Epithelial cell of proximal tubule (primary cell): Measurements from ENCODE around the gene UBE3D. TPM values are rescaled to one million over a fixed set of nuclear protein-coding genes. Genes with fewer than 3 reads are reported as not detected.
"Not testable (repeated sequence)": the region's sequence is repeated elsewhere in the genome, so short reads cannot be mapped to it uniquely, and the experiment has no call there.

Experiments used
- DNase-seq: peaks from one replicate; pipeline ENCODE4 v3.0.0-alpha.2; 2011; ENCODE audit warnings: low read depth
- H3K4me3 ChIP-seq: 2 replicates; pipeline ENCODE4 v1.5.1; 2011; ENCODE audit warnings: low read depth, mild to moderate bottlenecking, low read length
- total RNA-seq: library from RNA; depleted of rRNA; stranded (reverse); fragments of >200 nt; gene quantifications from 2 replicates; pipeline ENCODE4 v1.2.3, GENCODE V29; 2015
- TF ChIP-seq, protein P1 (sequence below): conservative IDR thresholded peaks from 2 replicates; pipeline ENCODE4 v1.5.1; 2012; ENCODE audit warnings: low read depth, mild to moderate bottlenecking, low read length

Gene UBE3D
- total RNA-seq, 1 donor from 2014 or later = 5.9 TPM

DNA sequence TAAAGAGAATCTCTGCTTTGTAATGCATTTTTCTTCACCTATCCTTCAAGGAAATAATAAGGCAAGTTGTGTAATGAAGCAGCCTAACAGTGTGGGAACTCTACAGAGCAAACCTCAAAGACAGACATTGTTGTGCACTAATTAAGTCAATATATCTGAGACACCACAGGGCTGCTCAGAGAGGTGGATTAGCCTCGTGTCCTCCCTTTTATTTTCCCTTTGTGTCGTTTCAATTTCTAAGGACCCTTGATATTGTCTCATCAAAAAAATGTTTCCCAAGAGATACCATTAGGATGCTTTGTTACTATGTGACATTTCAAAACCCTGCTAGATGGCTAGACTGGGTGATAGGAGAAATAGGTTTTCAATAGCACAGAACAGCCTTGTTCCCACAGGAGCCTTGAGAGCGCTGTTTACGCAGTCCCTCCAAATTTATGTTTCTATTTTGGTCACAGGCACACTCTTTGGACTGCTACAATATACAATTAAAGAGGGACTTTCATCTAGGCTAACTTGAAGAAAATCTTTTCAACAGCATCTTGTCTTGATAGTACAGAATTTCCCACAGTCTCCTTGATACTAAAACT, 23.1 kb downstream of the UBE3D start:
- no peak for DNase-seq
- H3K4me3 ChIP-seq = no peak overlapping the region
- TF ChIP-seq, protein P1, sequence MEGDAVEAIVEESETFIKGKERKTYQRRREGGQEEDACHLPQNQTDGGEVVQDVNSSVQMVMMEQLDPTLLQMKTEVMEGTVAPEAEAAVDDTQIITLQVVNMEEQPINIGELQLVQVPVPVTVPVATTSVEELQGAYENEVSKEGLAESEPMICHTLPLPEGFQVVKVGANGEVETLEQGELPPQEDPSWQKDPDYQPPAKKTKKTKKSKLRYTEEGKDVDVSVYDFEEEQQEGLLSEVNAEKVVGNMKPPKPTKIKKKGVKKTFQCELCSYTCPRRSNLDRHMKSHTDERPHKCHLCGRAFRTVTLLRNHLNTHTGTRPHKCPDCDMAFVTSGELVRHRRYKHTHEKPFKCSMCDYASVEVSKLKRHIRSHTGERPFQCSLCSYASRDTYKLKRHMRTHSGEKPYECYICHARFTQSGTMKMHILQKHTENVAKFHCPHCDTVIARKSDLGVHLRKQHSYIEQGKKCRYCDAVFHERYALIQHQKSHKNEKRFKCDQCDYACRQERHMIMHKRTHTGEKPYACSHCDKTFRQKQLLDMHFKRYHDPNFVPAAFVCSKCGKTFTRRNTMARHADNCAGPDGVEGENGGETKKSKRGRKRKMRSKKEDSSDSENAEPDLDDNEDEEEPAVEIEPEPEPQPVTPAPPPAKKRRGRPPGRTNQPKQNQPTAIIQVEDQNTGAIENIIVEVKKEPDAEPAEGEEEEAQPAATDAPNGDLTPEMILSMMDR = no peak

DNA sequence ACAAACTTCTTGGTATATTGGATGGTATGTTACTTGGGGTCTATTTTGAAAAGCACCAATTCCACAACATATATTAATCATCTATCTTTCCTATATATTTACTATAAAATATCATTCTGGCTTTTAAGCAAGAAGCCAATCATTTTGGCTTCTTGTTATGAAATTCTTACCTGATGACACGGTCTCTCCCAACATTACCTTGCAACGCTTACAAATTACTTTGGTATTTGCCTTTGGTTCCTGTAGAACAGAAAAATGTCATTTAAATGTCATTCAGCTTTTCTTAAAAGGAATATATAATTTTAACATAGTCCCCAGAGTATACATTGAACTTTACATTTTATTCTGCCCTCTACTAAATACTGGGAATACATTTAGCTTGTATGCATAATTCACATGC, 27.4 kb downstream of the UBE3D start:
- DNase-seq = no peak
- H3K4me3 ChIP-seq = no peak overlapping the region
- TF ChIP-seq, protein P1 = no peak

DNA sequence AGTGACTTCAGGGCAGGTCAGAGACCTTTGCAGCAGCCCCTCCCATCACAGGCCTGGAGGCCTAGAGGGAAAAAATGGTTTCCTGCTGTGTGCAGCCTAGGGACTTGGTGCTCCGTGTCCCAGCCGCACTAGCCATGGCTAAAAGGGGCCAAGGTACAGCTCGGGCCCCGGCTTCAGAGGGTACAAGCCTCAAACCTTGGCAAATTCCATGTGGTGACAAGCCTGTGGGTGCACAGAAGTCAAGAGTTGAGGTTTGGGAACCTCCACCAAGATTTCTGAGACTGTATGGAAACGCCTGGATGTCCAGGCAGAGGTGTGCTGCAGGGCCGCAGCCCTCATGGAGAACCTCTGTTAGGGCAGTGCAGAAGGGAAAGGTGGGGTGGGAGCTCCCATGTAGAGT, 34.0 kb downstream of the UBE3D start:
- TF ChIP-seq, protein P1 = no peak
- H3K4me3 ChIP-seq = no peak overlapping the region
- no peak for DNase-seq

- no peak overlapping the region for H3K4me3 ChIP-seq
- TF ChIP-seq, protein P1 = no peak
- no peak for DNase-seq
Measured at GRCh38 chr6:83019741-83020140, 45.9 kb downstream of the UBE3D start.

DNA sequence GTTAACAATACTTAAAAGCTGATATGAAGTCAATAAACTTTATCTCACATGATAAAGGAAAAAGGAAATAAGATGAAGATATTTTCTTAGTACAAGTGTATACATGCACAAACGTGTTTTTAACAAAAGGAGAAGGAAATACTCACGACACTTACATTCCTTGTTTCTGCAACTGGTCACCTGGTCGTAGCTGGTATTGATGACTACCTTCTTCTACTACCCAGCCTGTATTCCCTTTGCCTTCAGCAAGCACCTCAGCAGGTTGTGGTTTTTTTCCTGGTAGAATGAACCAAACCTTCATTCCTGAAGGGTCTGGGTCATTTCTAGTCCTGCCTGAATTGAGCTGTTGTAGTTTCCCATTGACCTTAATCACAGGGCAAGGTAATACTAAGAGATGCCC, 54.5 kb downstream of the UBE3D start:
- not testable (repeated sequence) for H3K4me3 ChIP-seq, DNase-seq

DNA sequence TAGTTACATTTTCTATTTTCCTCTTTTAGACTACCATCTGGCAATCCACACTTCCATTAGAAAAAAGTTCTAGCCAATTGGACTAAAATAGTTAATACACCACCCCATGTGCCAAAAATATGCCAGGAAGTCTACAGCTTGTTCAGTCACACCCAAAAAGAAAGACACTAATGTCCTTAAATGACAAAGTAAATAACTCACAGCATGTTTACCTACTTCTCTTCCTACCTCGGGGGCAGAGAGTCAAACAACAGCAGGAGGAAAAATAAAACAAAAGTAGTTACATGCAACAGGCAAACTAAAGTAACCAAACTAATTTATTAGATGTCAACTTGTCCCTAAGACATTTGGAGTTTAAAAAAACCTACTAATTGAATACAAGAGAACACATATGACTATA, 57.0 kb downstream of the UBE3D start:
- TF ChIP-seq, protein P1 = no peak
- no peak overlapping the region for H3K4me3 ChIP-seq
- DNase-seq = no peak

GRCh38 chr6:83006270-83006905, 59.3 kb downstream of the UBE3D start:
- H3K4me3 ChIP-seq = no peak overlapping the region
- DNase-seq = no peak
- TF ChIP-seq, protein P1 = no peak
